ENCODE measurements around the gene HMX1.

GRCh38 chr4:8880851-8881250, 9.2 kb upstream of the HMX1 start:
- no peak for TF ChIP-seq EZH2 (IDR thresholded peaks at IDR 0.05; ENCODE audit: insufficient read depth, poor library complexity, severe bottlenecking)
- no peak for TF ChIP-seq EZH2phosphoT487 (IDR thresholded peaks at IDR 0.05; ENCODE audit: insufficient read depth, low read depth)
